ENCODE measurements around the gene CHRND. TPM values are rescaled to one million over a fixed set of nuclear protein-coding genes. Genes with fewer than 3 reads are reported as not detected.

CHRND gene
- total and polyA plus RNA-seq, 2 of the 13 experiments (the other 11 are each of a cell fraction or from before 2014, with no cell fraction given): 0.18 TPM; not detected in 1

GRCh38 chr2:232550354-232551249 lies 24.6 kb downstream of the CHRND start, which contains the start of the genes EIF4E2 and TIGD1 (continued):
- peak; percentile 93; the same call in 1 of the 2 replicates for TF ChIP-seq FUBP1 (CRISPR knock-in tag; IDR thresholded peaks at IDR 0.05; ENCODE audit: borderline replicate concordance)
- TF ChIP-seq ZNF761 (CRISPR knock-in tag; conservative IDR thresholded peaks at IDR 0.05): peak; percentile 99
- peak; percentile 67; the same call in 1 of the 2 replicates for TF ChIP-seq ZNF121 (CRISPR knock-in tag; IDR thresholded peaks at IDR 0.05)
- TF ChIP-seq ZNF275 (CRISPR knock-in tag; IDR thresholded peaks at IDR 0.05; ENCODE audit: borderline replicate concordance): peak; percentile 97
- TF ChIP-seq TRIM22 (IDR thresholded peaks at IDR 0.05): no peak
- TF ChIP-seq RERE (CRISPR knock-in tag; IDR thresholded peaks at IDR 0.05; ENCODE audit: low read depth): peak; percentile 79; the same call in 1 of the 2 replicates
- TF ChIP-seq CEBPG (CRISPR knock-in tag; IDR thresholded peaks at IDR 0.05): peak; percentile 63; the same call in 1 of the 2 replicates
- peak; percentile 94 for TF ChIP-seq SP4 (CRISPR knock-in tag; IDR thresholded peaks at IDR 0.05)
- peak; percentile 92 for TF ChIP-seq FOXJ3 (CRISPR knock-in tag; IDR thresholded peaks at IDR 0.05; ENCODE audit: borderline replicate concordance)
- TF ChIP-seq FOXA3 (CRISPR knock-in tag; IDR thresholded peaks at IDR 0.05): peak; percentile 87
- TF ChIP-seq ZFY (CRISPR knock-in tag; IDR thresholded peaks at IDR 0.05): peak; percentile 96
- peak; percentile 97 for TF ChIP-seq ELF1 (CRISPR knock-in tag; IDR thresholded peaks at IDR 0.05)
- peak; percentile 81; the same call in 1 of the 2 replicates for TF ChIP-seq AHR (CRISPR knock-in tag; IDR thresholded peaks at IDR 0.05)
- TF ChIP-seq ZC3H4 (CRISPR knock-in tag; IDR thresholded peaks at IDR 0.05; ENCODE audit: borderline replicate concordance): peak; percentile 31; the same call in 1 of the 2 replicates
- peak; percentile 97 for TF ChIP-seq TBX2 (CRISPR knock-in tag; IDR thresholded peaks at IDR 0.05; ENCODE audit: borderline replicate concordance)
- TF ChIP-seq ZSCAN25 (CRISPR knock-in tag; IDR thresholded peaks at IDR 0.05): peak; percentile 91
- TF ChIP-seq MEF2D (CRISPR knock-in tag; IDR thresholded peaks at IDR 0.05): peak; percentile 94
- peak; percentile 97 for TF ChIP-seq SRSF1 (optimal IDR thresholded peaks at IDR 0.05; ENCODE audit: low read depth, low read length)
